IPS-NIHi7 (cell line): Measurements from ENCODE around the gene SGCD.

Experiments used
- DNase-seq: peaks from one replicate; pipeline ENCODE4 v3.0.0; 2012; ENCODE audit warnings: mixed read lengths; ENCODE audit errors: extremely low spot score

Gene SGCD

DNA sequence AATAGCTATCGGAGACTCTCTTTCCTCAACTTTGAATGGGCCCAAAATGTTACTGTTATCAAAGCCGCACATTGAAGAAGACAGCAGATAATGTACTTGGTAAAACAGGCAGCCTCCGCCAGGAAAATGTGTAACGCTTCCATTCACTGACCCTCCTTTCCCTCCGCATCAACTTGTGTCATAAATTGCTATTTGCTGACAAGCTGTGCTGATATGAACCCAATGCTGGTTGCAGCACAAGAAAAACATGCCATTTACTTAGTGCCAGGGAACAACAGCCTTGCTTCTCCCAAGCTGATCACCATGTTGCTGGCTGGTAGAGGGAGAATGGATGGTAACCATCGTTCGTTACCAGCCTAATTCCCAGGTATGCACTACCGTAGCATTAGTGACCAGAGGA lies 360.6 kb downstream of the SGCD start:
- no peak for DNase-seq

DNA sequence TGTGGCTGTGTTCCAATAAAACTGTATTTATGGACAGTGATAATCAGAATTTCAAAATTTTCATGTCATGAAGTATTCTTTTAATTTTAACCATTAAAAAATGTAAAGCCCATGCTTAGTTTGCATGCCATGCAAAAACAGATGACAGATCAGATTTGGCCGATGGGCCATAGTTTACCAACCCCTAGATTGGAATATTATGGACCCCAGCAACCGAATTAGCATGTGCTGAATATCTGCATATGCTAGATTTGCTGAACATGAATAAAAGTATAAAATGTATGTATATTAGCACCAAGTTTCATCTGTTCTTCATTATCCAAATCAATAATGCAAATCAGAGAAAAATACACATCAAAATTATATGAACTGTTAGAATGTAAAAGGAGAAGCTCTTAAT lies 364.6 kb downstream of the SGCD start:
- DNase-seq: no peak

DNA sequence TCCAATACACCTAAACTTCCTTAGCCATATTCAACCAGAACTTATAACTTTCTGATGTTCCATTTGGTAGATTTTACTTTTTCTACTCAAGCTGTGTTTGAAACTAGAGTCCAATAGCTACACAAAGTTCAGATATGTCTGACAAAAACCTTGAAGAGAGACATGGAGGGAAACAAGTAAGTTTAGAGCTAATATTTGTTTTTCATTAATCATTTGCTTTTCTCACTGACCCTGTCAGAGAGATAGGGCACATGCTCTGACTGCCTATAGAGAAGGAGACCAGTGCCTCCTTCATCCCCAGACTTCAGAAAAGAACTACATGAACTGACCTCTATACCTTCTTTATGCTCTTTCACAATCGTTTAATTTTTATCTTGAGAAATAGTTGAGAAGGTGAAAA lies 366.1 kb downstream of the SGCD start:
- DNase-seq: no peak

DNA sequence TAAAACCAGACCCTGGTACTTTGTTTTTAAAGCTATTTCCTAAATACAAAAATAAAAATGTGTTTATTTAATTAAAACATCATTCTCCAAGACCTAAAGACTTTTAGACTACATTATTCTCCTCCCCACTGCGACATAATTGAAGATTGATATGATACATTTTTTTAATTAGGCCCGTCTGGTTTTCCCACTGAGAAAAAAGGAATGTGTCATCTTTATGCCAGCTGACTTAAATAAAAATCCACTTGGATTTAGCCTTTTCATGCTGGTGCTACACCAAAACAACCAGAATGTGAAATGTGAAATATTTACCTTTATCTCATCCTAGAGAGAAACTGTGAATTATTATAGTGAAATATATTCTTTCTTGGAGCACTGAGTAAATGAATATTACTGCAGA lies 367.6 kb downstream of the SGCD start:
- DNase-seq: no peak

DNA sequence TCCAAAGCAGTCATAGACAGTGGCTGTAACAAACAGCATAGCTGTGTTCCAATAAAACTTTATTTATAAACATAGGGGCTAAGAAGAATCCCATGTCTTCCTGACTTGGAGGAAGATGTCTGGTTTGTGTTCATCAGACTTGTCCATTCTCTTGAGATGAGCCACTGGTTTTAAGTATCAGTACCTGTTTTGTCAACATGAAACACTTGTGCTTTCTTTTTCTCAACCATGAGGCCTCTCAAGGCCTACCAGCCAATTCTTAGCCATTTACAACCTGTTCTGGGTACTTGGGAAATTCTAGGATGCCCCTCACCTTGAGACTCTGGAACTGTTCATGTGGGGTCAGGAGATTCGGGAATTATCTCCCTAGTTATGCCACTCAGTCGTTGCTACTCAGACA lies 368.8 kb downstream of the SGCD start:
- DNase-seq: no peak

DNA sequence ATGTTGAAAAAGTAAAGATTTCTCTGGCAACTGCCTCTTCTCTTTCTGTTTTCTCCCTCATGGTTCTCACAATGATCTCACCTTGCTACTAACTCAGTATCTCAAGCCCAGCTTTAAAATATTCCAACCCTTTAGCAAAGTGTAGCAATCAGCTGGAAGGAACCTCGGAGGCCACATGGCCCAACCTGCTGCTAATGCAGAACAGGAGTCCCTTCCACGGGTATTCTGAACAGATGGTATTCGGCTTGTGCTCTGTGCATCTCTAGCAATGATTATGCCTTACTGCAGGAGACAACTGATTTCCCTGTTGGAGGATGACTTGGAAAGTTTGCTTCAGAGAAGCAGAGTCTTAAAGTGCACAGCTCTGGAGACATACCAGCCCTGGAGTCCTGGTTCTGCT lies 371.4 kb downstream of the SGCD start:
- no peak for DNase-seq

DNA sequence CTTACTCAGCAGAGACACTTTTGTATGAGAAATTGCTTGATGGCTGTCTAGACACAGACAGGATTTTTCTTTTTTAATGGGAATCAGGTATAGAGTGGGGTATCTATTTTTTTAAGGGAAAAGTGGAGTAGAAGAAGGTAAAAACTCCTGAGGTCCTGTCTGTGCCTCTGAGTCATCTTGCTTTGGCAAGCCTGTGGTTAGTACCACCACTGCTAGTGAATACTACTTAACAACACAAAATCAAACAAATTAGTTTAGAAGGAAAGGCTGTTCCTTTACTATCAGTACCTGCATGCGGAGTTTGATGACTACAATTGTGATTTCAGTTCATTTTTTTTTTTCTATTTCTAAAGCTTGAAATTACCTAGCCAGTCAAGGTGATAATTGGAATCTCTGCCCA lies 372.2 kb downstream of the SGCD start:
- DNase-seq: no peak

DNA sequence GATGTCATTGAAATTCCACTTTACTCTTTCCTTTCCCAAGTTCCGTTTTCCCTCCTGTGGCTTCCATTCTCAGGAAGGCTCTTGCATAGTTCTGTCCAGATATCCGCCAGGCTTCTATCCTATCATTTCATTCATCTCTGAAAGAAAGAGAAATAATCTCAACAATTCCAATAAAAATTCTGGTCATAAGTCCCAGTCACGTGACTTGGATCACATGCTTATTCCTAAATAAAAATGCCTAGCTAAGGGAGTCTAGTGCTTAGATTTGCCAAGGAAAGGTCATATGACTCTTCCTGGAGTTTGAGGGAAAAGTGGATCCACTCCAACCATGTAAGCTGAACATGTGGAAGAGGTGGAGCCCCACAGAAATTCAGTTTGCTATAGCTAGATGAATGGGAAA lies 377.2 kb downstream of the SGCD start:
- DNase-seq: no peak

DNA sequence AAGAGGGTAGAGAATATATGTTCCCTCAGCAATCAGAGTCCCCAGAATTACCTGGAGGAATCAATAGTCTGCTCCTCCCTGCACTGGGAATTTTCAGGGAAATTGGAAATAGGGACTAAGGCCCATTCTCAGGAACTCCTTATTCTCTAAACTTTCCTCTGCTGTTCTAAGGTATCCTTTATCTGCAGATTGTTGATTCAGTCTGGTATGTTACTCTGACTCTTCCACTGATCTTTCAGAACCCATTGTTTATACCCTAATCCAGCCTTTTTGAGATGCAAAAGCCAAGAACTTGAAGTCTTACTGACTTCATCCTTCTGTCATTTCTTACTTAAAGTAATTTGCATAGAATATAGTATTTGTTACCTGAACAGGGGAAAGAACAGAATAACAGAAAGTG lies 379.7 kb downstream of the SGCD start:
- DNase-seq: peak; percentile 34

DNA sequence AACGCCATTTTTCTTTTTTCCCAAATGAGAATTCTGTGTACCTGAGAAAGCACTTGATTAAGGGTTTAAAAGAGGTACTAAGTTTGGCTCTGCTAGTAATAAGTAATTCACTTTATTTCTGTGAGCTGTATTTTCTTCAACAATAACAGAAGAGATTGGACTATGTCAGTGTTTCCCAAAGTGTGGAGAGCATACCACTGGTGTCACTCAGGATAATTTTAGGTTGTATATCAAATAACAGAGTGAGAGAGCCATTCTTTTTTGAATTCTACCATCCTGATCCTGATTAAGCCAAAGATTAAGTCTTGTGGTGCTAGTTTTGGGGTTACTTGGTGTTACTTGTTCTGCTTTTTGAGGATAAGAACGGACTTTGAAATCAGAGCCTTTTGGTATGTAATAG lies 380.8 kb downstream of the SGCD start:
- no peak for DNase-seq

DNA sequence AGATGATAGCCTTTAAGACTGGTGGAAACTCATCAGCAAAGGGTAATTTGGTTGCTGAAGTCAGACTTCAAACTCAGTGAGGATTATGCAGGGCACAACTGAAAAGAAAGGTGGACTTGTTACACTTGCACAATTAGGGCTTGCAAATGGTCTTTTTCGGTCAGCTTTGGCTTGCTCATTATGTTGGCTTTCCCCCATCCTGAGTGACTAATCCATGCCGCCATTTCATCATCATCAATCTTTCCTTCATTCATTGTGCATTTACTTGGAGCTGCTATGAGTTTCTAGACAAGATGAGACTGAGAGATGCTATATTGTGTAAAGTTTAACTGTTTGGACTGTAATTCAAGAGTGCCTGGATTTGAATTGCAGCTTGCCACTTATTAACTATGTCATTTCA lies 388.3 kb downstream of the SGCD start:
- DNase-seq: no peak

DNA sequence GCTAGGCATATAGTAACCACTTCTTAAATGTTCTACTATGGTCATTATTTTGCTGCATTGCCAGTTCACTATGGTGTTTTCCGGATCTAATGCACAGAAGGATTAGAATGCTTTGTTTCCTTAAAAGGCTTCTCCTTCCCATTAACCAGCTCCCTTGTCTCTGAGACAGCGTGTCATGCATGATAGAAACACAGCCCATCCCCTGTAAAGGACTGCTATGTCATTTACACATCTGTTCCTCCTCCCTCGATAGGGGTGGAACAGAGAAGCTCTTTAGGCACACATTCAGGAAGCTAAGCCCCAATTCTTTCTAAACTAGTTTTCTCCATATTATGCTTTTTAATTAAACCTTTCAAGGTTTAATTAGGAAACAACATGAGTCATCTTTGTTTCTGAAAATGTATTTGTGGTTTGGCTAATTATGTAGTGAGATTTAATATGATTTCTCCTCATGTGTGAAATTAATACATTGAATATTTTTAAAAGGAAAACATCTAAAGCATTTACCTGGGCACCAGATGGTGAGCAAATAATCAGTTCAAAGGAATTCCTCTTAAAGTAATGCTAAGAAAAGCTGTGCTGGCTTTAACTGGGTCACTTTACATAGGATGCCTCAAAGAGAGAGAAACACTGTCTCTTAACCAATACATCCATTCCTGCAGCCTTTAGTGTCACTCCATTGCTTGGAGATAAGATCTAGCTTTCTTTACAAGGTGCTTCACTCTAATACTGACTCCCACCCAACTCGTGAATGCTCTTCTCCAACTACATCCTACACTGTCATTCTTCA lies 389.8 kb downstream of the SGCD start:
- DNase-seq: no peak

DNA sequence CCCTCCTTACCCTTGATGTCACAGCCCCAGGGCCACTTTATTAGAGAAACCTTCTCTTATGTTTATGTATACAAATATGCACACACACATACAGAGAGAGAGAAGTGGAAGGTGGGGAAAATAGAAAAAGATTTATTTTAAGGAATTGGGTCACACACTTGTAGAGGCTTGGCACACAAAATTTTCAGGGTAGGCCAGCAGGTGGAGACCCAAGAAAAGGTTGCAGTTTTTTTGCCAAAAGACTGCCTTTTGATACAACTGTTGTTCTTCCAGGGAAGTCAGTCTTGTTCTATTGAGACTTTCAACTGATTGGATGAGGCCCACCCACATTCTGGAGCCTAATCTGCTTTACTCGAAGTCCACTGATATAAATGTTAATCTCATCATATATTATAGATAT lies 392.0 kb downstream of the SGCD start:
- no peak for DNase-seq

DNA sequence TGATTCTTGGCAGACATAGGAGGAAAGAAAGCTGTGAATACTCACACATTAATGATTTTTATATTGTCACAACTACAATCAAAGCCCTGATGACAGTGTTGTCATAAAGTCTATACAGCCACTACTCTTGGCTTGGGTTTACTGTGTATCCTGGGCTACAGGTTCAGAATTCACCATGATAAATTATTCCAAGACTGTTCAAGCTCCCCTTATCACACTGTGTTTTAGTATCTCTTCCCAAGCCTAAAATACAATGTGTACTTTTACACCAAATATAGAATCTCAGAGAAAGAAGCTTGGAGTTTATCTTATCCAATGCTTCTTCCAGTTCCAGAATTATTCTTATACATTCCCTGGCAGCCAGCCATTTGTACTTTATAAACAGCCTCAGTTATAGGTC lies 395.4 kb downstream of the SGCD start:
- no peak for DNase-seq

DNA sequence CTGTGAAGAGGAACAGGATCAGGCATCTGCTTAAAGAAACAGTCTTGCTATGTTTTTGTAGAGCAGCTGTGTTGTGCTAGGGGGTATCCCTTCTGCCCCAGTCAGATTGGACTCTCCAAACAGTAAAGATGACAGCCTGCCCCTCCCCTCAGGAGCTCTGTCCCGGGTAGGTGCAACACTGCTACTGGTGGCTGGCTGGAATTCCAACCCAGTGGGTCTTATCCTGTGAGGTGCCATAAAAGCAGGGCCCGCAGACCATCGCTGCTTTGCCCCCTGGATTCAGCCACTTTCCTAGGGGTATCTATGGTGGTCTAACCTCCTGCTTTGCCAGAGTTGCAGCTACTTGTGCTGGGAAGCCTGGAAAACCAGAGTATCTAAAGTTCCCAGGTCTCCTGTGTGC lies 408.5 kb downstream of the SGCD start:
- no peak for DNase-seq

DNA sequence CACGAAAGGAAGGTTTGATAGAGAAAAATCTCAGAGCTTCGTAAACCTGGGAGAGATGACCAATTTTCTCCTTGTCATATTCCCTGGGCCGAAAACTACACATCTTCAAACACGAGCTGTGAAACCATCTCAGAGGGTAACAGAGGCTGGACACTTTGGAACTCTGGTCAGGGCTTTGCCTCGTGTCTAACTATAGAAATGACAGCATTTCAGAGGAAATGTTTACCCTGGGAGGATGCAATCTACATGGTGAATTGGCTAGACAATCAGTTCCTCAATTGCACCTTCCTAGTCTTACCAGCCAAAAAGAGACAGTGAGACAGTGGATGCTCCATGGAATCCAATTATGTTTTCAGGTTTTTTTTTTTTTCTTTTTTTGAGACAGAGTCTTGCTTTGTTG lies 414.6 kb downstream of the SGCD start:
- no peak for DNase-seq

DNA sequence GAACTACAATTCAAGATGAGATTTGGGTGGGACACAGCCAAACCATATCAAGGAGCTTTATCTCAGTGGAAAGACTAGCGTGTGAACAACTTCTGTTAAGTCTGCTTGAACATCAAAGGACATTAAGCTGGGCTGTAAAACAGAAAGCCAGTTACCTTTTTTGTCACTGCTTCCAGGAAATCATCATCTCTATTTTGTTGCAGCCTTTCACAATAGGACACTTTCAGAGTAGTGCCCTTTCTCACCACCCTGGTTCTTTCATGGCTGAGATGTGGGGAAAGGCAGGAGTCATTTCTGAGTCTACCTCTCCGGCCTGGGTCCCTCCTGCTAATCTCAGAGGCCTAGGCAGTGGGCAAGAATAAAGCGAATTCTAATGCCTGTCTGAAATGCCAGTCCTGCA lies 426.9 kb downstream of the SGCD start:
- no peak for DNase-seq

DNA sequence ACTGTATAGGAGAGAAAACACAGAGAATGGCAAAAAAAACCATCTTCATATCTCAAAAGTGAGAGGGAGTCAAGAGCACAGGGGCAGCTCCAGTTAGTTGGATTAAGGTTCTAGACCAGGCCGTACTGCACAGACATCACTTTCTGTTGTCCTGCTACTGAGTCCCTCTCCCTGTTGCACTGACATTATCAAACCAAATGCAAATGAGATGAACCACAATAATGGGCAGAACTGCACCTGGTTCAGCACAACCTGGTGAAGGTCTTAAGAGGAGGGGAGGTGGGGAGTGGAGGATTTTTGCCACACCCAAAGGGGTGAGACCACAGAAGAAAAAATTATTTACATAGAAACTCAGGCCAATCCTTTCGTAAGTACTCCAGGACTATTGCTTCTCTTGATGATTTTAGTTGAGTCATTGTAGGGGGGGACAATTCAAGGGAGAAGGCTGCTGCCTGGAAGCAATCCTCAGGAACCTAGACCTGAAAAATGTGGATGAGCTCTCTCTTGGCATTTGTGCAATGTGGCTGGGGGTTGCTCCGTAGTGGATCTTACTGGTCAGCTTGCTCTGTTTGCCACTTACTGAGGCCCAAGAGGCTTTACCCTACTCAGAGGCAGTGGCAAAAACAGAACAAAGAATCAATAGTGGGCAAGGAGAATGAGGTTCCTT lies 428.6 kb downstream of the SGCD start:
- DNase-seq: no peak

DNA sequence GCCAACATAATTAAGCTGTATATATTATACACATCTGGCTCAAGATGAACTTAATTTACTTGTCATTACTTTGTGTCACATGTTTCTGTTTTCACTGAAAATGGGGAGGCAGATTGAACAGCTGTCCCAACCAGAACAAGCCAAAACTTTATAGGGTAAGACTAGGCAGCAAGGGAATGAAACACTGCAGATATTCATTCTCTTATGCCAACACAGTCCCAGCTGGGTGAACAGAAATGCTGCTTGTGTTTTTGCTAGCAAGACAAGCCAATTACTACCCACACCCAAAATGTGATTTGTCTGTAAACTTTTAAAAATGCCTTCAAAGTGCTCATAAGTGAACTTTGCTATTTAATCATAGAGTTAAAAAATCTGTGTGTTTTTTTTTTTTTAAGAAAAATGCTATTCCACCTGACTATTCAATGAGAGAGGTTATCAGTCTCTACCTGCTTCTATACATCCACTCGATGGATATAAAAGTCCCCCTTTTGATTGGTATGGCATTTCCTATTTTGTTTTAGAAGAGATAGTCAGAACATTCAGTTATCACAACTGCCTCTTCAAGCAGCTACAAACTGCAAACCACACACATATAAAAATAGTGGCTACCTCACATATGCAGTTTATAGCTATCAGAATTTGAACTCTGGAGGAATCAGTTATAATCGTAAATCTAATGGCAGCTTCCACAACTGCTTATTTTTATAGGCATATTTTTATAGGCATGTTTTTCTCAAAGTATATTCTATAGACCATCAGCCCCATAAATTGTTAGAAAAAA lies 431.2 kb downstream of the SGCD start:
- no peak for DNase-seq

DNA sequence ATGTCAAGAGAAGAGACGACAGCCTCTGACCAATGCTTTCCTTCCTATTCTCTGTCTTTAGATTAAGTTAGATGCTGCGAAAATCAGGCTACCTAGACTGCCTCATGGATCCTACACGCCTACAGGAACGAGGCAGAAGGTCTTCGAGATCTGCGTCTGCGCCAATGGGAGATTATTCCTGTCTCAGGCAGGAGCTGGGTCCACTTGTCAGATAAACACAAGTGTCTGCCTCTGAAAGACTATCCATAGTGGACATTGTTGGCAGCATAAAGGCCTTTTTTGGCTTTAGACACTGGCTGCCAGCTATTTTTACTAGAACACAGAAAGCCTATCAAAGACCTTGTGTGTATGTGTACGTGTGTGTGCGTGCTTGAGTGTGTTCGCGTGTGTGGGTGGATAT lies 432.2 kb downstream of the SGCD start:
- no peak for DNase-seq

DNA sequence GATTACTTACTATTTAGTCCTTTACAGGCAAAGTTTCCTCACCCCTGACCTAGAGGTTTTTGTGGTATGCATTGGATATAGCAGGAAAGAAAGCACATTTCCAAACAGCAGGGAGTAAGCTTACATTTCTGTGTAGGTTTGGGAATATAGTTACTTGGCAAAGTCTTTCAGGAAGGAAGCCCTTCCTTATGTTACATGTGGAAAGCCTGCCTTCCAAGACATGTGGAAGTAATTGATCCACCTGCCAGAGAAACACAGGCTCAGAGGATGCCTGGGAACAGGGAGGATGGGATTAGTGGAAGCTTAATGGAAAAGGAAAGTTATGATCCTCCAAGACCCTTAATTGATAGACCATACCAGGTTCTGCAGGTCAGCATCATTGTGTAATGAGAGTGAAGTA lies 435.8 kb downstream of the SGCD start:
- DNase-seq: no peak

DNA sequence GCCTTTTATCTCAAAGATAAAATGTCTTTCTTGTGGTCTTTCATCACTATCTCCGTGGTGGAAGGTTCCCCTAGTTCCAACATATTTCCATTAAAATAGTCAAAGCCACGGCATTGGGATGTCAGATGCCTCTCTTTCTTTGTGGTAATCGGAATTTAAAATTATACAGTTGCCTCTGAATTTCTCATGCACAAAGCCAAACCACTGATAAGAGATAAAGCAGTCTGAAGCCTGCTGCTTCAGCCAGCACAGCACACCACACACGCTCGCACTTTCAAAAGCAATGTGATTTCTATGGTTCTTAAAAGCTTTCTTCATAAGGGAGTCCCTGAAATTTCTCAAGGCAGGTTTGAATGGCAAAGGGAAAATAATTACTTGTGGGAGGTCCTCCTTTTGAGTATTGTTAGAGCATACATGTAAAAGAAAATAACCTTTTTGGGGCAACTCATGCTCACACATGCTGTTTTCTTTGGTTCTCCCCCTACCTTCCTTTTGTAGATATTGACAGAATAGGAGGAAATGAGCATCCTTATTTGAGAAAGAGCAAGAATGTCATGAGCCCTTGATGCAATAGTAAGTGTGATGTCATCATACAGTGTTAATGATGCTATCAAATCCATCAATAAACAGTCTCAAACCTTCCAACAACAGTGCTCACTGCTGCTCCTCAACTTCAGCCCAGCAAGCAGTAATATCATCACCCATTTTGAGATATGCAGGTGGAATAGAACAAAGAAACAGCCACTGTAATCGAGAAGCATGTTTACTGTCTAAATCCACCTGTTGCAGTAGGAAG lies 437.4 kb downstream of the SGCD start:
- DNase-seq: no peak
